ENCODE results near the gene DPEP3.

DNA sequence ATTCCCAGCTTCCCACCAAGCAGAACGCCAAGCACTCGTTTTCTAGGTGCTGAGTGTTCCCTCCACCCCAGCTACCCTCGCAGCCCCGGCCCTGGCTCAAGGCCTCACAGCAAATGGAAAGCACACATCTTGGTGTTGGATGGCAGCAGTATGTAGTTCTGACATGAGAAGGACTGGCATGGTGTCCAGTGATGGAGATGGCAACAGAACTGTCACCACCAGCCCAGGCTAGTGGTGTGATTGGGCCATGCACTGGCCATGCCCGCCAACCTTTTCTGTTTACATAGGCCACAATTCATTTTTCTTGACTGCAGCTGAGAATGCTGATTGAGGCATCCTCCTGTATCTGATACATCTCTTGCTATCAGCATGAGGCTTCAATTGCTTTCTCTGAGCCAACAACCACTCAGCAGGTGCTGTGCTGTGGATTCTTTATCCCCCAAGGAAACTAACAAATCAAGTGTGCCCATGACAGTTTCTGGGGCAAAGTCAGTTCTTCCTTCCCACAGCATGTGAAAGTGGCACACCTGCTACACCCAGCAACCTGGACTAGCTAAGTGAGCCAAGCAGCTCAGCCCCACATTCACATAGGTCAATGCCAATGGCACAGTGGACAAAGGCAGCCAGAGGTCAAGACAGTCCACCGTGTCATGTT is 15.7 kb downstream of the DPEP3 start:
- TF ChIP-seq, protein P1, sequence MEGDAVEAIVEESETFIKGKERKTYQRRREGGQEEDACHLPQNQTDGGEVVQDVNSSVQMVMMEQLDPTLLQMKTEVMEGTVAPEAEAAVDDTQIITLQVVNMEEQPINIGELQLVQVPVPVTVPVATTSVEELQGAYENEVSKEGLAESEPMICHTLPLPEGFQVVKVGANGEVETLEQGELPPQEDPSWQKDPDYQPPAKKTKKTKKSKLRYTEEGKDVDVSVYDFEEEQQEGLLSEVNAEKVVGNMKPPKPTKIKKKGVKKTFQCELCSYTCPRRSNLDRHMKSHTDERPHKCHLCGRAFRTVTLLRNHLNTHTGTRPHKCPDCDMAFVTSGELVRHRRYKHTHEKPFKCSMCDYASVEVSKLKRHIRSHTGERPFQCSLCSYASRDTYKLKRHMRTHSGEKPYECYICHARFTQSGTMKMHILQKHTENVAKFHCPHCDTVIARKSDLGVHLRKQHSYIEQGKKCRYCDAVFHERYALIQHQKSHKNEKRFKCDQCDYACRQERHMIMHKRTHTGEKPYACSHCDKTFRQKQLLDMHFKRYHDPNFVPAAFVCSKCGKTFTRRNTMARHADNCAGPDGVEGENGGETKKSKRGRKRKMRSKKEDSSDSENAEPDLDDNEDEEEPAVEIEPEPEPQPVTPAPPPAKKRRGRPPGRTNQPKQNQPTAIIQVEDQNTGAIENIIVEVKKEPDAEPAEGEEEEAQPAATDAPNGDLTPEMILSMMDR (IDR thresholded peaks at IDR 0.05): no peak
- no peak for TF ChIP-seq POLR2A (IDR thresholded peaks at IDR 0.05)

Measured in thyroid gland (tissue), 4 donors.